Ishikawa (cell line): ENCODE results near the gene KCNK1.

Experiments used
- CEBPB ChIP-seq: IDR thresholded peaks from 2 replicates; pipeline ENCODE4 v1.6.1; 2012
- CREB1 ChIP-seq: IDR thresholded peaks from 2 replicates; pipeline ENCODE4 v1.6.1; 2012; ENCODE audit warnings: low read depth
- EGR1 ChIP-seq: IDR thresholded peaks from 2 replicates; pipeline ENCODE4 v1.6.1; 2012
- EP300 ChIP-seq: IDR thresholded peaks from 2 replicates; pipeline ENCODE4 v1.6.1; 2012; ENCODE audit warnings: borderline replicate concordance
- FOXM1 ChIP-seq: IDR thresholded peaks from 2 replicates; pipeline ENCODE4 v1.6.1; 2012; ENCODE audit warnings: low read depth, borderline replicate concordance
- NFIC ChIP-seq: IDR thresholded peaks from 2 replicates; pipeline ENCODE4 v1.6.1; 2012
- RAD21 ChIP-seq: IDR thresholded peaks from 2 replicates; pipeline ENCODE4 v1.6.1; 2012; ENCODE audit warnings: low read depth
- TAF1 ChIP-seq: IDR thresholded peaks from 2 replicates; pipeline ENCODE4 v1.6.1; 2012; ENCODE audit warnings: low read depth, mild to moderate bottlenecking
- TCF12 ChIP-seq: IDR thresholded peaks from 2 replicates; pipeline ENCODE4 v1.6.1; 2012; ENCODE audit warnings: low read depth
- TEAD4 ChIP-seq: IDR thresholded peaks from 2 replicates; pipeline ENCODE4 v1.6.1; 2012
- USF1 ChIP-seq: IDR thresholded peaks from 2 replicates; pipeline ENCODE4 v1.6.1; 2012
- YY1 ChIP-seq: IDR thresholded peaks from 2 replicates; pipeline ENCODE4 v1.6.1; 2012; ENCODE audit warnings: low read depth
- ZBTB7A ChIP-seq: IDR thresholded peaks from 2 replicates; pipeline ENCODE4 v1.6.1; 2012; ENCODE audit warnings: low read depth
- TF ChIP-seq, protein P1 (sequence below): IDR thresholded peaks from 2 replicates; pipeline ENCODE4 v1.6.1; 2012
- TF ChIP-seq, protein P2 (sequence below): IDR thresholded peaks from 2 replicates; pipeline ENCODE4 v1.6.1; 2012; ENCODE audit warnings: low read depth, mild to moderate bottlenecking

The KCNK1 gene

GRCh38 chr1:233665575-233666270 is 51.8 kb downstream of the KCNK1 start:
- TF ChIP-seq, protein P1, sequence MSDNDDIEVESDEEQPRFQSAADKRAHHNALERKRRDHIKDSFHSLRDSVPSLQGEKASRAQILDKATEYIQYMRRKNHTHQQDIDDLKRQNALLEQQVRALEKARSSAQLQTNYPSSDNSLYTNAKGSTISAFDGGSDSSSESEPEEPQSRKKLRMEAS = no peak
- TF ChIP-seq FOXM1 (no peak), NFIC (no peak), EGR1 (no peak), TAF1 (no peak), CREB1 (no peak), ZBTB7A (no peak), TCF12 (no peak), YY1 (no peak), RAD21 (no peak), EP300 (no peak)
- TF ChIP-seq, protein P2, sequence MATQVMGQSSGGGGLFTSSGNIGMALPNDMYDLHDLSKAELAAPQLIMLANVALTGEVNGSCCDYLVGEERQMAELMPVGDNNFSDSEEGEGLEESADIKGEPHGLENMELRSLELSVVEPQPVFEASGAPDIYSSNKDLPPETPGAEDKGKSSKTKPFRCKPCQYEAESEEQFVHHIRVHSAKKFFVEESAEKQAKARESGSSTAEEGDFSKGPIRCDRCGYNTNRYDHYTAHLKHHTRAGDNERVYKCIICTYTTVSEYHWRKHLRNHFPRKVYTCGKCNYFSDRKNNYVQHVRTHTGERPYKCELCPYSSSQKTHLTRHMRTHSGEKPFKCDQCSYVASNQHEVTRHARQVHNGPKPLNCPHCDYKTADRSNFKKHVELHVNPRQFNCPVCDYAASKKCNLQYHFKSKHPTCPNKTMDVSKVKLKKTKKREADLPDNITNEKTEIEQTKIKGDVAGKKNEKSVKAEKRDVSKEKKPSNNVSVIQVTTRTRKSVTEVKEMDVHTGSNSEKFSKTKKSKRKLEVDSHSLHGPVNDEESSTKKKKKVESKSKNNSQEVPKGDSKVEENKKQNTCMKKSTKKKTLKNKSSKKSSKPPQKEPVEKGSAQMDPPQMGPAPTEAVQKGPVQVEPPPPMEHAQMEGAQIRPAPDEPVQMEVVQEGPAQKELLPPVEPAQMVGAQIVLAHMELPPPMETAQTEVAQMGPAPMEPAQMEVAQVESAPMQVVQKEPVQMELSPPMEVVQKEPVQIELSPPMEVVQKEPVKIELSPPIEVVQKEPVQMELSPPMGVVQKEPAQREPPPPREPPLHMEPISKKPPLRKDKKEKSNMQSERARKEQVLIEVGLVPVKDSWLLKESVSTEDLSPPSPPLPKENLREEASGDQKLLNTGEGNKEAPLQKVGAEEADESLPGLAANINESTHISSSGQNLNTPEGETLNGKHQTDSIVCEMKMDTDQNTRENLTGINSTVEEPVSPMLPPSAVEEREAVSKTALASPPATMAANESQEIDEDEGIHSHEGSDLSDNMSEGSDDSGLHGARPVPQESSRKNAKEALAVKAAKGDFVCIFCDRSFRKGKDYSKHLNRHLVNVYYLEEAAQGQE = no peak

GRCh38 chr1:233667741-233668140 is 53.8 kb downstream of the KCNK1 start:
- no peak for TF ChIP-seq CEBPB
- TF ChIP-seq RAD21 = no peak
- no peak for TF ChIP-seq USF1
- TF ChIP-seq CREB1 = no peak
- TF ChIP-seq ZBTB7A = no peak

GRCh38 chr1:233668146-233668724 is 54.3 kb downstream of the KCNK1 start:
- no peak for TF ChIP-seq YY1
- no peak for TF ChIP-seq TCF12
- no peak for TF ChIP-seq EP300
- no peak for TF ChIP-seq FOXM1
- no peak for TF ChIP-seq ZBTB7A
- TF ChIP-seq RAD21 = no peak
- TF ChIP-seq TAF1 = no peak
- no peak for TF ChIP-seq TEAD4
- TF ChIP-seq EGR1 = no peak

DNA sequence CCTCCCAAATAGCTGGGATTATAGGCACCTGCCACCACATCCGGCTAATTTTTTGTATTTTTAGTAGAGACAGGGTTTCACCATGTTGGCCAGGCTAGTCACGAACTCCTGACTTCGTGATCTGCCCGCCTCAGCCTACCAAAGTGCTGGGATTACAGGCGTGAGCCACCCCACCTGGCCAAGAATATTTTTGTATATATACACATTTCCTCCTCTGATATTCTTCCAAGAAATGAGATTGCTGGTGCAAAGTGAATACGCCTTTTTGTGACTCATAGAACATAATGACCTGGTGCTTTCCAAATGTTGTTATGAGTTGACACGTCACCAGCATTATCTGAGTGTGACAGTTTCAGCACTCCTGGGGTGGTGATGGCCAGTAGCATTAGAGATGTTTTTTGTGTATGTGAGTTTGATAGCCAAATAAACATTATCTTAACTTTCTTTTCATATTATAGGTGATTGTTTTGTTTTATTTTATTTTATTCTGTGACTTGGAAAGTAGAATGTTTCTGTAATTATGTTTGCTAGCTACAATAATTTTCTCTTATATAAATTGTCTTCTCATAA is 54.9 kb downstream of the KCNK1 start:
- no peak for TF ChIP-seq ZBTB7A
- TF ChIP-seq TEAD4 = no peak
- TF ChIP-seq, protein P2 = no peak

GRCh38 chr1:233671286-233671685 is 57.4 kb downstream of the KCNK1 start:
- TF ChIP-seq, protein P2 = no peak
- no peak for TF ChIP-seq ZBTB7A
- no peak for TF ChIP-seq NFIC
- no peak for TF ChIP-seq TCF12
- TF ChIP-seq, protein P1 = no peak
- TF ChIP-seq TAF1 = no peak
- TF ChIP-seq EP300 = no peak
- no peak for TF ChIP-seq CEBPB
- no peak for TF ChIP-seq FOXM1
- no peak for TF ChIP-seq YY1
- TF ChIP-seq RAD21 = no peak
- TF ChIP-seq CREB1 = no peak
- no peak for TF ChIP-seq TEAD4
- no peak for TF ChIP-seq USF1
- no peak for TF ChIP-seq EGR1
